Mucosa of rectum (tissue), 2 donors: Measurements from ENCODE around the gene NETO2.
"Not testable (repeated sequence)": the region's sequence is repeated elsewhere in the genome, so short reads cannot be mapped to it uniquely, and the experiment has no call there.

Source experiments
- H3K27ac ChIP-seq, 2 donors: one replicate each; pipeline ENCODE4 v1.7.0; 2013; ENCODE audit warnings: inconsistent platforms in 2 of 2, low read depth in 2 of 2, low read length in 2 of 2
- H3K27me3 ChIP-seq, 2 donors: one replicate each; pipeline ENCODE4 v1.7.0; 2013; ENCODE audit warnings: low read length in 2 of 2; ENCODE audit not compliant: control insufficient read depth in 2 of 2, insufficient read depth in 2 of 2
- H3K36me3 ChIP-seq, 2 donors: one replicate each; pipeline ENCODE4 v1.7.0; 2013; ENCODE audit warnings: low read length in 2 of 2; ENCODE audit not compliant: control insufficient read depth in 2 of 2, insufficient read depth in 2 of 2
- H3K4me1 ChIP-seq, 2 donors: one replicate each; pipeline ENCODE4 v1.7.0; 2013; ENCODE audit warnings: low read length in 2 of 2, mild to moderate bottlenecking in 1 of 2; ENCODE audit not compliant: control insufficient read depth in 2 of 2, insufficient read depth in 2 of 2
- H3K4me3 ChIP-seq, 2 donors: one replicate each; pipeline ENCODE4 v1.7.0; 2013; ENCODE audit warnings: low read length in 2 of 2
- H3K9ac ChIP-seq, 2 donors: one replicate each; pipeline ENCODE4 v1.7.0; 2013; ENCODE audit warnings: low read length in 2 of 2, low read depth in 1 of 2, mild to moderate bottlenecking in 1 of 2
- H3K9me3 ChIP-seq, 2 donors: one replicate each; pipeline ENCODE4 v1.7.0; 2013; ENCODE audit warnings: low read length in 2 of 2; ENCODE audit not compliant: control insufficient read depth in 2 of 2
- donor health status: healthy.
- donor health status: Normal muscosa, but diverticular disease.

The NETO2 gene

DNA sequence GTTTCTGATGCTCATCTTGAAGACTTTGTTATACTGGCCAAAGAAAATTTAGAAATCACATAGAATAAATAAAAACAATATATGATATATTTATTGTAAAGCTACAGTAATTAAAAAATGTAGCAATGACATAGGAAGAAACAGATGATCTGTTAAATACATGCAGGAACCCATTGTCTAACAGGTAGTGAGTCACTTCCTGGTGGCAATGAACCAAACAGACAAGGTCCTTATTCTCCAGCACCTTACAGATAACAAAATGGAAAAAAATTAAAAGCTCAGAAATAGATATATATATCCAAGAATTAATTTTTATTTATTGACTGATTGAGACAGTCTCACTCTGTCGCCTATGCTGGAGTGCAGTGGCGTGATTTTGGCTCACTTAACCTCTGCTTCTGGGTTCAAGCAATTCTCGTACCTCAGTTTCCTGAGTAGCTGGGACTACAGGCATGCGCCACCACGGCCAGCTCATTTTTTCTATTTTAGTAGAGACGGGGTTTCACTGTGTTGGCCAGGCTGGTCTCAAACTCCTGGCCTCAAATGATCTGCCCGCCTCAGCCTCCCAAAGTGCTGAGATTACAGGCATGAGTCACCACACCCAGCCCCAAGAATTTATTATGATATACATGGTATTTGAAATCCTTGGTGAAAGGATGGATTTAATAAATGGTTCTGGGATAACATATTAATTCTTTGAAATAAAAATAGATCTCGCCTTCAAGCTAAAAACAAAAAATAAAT, 7.5 kb downstream of the NETO2 start:
- Histone ChIP-seq H3K9me3 (no peaks in the 10 kb centered on the region), H3K4me3 (no peak overlapping the region), H3K27ac (no peak overlapping the region), H3K4me1 (peaks cover 0 to 5% of the 10 kb centered on the region in 2 donors), H3K27me3 (no peaks in the 10 kb centered on the region), H3K36me3 (no peaks in the 10 kb centered on the region), H3K9ac (no peak overlapping the region)

GRCh38 chr16:47134550-47134949, 9.2 kb downstream of the NETO2 start:
- no peaks in the 10 kb centered on the region for H3K36me3 ChIP-seq
- H3K27ac ChIP-seq: no peak overlapping the region
- no peaks in the 10 kb centered on the region for H3K27me3 ChIP-seq
- no peak overlapping the region for H3K9ac ChIP-seq
- H3K4me1 ChIP-seq: peaks cover 2 to 5% of the 10 kb centered on the region in 2 donors
- H3K9me3 ChIP-seq: no peaks in the 10 kb centered on the region
- H3K4me3 ChIP-seq: no peak overlapping the region

DNA sequence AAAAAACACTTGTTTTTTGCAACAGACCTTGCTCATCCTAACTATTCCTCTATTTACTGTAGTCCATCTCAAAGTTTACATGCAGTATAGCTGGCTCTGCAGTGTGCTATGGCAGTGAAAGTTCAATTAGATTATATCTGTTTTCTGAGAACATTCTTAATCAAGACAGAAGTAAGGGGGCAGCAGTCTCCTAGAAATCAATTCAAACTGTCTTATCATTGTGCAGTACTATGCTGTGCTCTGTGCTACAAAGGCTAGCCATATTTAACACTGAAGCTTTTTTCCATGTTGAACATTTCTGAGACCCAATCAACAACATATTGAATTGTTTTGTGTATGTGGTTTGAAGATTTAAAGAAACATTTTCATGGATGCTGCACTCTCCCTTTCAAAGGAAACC, 11.4 kb downstream of the NETO2 start:
- no peak overlapping the region for H3K4me3 ChIP-seq
- peaks cover 2 to 5% of the 10 kb centered on the region in 2 donors for H3K4me1 ChIP-seq
- H3K27ac ChIP-seq: no peak overlapping the region
- H3K9me3 ChIP-seq: no peaks in the 10 kb centered on the region
- no peaks in the 10 kb centered on the region for H3K27me3 ChIP-seq
- no peaks in the 10 kb centered on the region for H3K36me3 ChIP-seq
- H3K9ac ChIP-seq: no peak overlapping the region

- H3K9me3 ChIP-seq: no peaks in the 10 kb centered on the region
- no peak overlapping the region for H3K27ac ChIP-seq
- H3K4me1 ChIP-seq: peaks cover 0 to 2% of the 10 kb centered on the region in 2 donors
- no peaks in the 10 kb centered on the region for H3K36me3 ChIP-seq
- no peak overlapping the region for H3K9ac ChIP-seq
- H3K27me3 ChIP-seq: no peaks in the 10 kb centered on the region
- no peak overlapping the region for H3K4me3 ChIP-seq
Measured at GRCh38 chr16:47129755-47130435, 13.8 kb downstream of the NETO2 start.

DNA sequence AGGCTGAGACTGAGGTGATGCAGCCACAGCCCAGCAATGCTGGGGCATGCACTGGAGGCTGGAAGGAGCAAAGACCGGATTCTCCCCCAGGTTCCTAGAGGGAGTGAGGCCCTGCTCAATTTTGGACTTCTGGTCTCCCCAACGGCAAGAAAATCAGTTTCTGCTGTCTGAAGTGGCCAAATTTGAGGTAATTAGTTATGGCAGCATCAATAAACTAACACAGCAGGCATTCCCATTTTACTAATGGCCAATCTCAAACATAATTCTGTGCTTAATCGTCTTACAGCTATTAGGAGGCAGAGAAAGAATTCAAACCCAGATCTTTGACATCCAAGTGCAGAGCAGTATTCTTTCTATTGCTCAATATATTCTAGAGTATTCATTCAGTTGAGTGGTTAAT, 16.2 kb downstream of the NETO2 start:
- Histone ChIP-seq H3K36me3 (no peaks in the 10 kb centered on the region), H3K4me1 (peaks cover 0 to 2% of the 10 kb centered on the region in 2 donors), H3K9ac (no peak overlapping the region), H3K27ac (no peak overlapping the region), H3K27me3 (no peaks in the 10 kb centered on the region), H3K9me3 (no peaks in the 10 kb centered on the region), H3K4me3 (no peak overlapping the region)

- H3K27ac ChIP-seq: no peak overlapping the region
- no peak overlapping the region for H3K9ac ChIP-seq
- H3K27me3 ChIP-seq: no peaks in the 10 kb centered on the region
- H3K9me3 ChIP-seq: no peaks in the 10 kb centered on the region
- no peak overlapping the region for H3K4me3 ChIP-seq
- H3K36me3 ChIP-seq: no peaks in the 10 kb centered on the region
- peaks cover 0 to 2% of the 10 kb centered on the region in 2 donors for H3K4me1 ChIP-seq
Measured at GRCh38 chr16:47125757-47126156, 18.0 kb downstream of the NETO2 start.

DNA sequence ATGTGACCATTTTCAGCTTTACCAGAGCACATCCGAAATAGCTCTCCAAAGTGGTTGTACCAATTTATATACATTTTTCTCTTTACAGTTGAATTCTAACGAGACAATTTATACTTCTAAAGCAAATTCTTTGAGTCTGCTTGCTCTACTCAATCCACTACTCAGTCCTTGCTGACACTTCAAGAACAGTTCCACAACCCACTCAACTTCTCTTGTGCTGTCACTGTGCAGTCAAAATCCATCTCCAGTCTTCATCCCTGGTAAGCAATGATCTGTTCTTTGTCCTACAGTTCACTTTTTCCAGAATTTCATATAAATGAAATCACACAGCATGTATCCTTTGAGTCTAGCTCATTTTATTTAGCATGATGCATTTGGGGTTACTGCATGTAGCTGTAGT, 30.6 kb downstream of the NETO2 start:
- Histone ChIP-seq H3K27me3 (no peaks in the 10 kb centered on the region), H3K4me1 (no peaks in the 10 kb centered on the region), H3K9me3 (no peaks in the 10 kb centered on the region), H3K27ac (no peak overlapping the region), H3K9ac (no peak overlapping the region), H3K4me3 (no peak overlapping the region), H3K36me3 (no peaks in the 10 kb centered on the region)

DNA sequence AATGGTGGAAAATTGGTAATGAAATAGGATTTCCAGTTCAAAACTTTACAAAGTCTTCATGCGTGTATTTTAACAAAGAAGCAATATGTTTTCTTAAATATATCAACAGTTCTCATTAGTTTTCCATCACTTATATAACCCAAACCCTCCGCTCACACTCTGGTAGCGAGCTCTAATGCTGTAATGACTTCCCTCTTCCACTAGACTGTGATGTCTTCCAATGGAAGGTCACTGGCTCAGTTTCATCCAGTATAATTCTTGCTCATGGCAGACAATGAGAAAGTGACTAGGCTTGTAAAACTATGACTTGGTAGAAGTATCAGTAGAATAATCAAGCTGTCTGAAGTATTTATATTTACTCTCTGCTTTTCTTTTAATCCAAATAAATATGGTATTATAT, 32.8 kb downstream of the NETO2 start:
- Histone ChIP-seq H3K4me1 (no peaks in the 10 kb centered on the region), H3K9me3 (no peaks in the 10 kb centered on the region), H3K27me3 (no peaks in the 10 kb centered on the region), H3K9ac (no peak overlapping the region), H3K4me3 (no peak overlapping the region), H3K36me3 (no peaks in the 10 kb centered on the region), H3K27ac (no peak overlapping the region)

- no peaks in the 10 kb centered on the region for H3K4me1 ChIP-seq
- H3K9me3 ChIP-seq: no peaks in the 10 kb centered on the region
- H3K27me3 ChIP-seq: no peaks in the 10 kb centered on the region
- H3K9ac ChIP-seq: no peak overlapping the region
- H3K36me3 ChIP-seq: no peaks in the 10 kb centered on the region
- no peak overlapping the region for H3K4me3 ChIP-seq
- H3K27ac ChIP-seq: no peak overlapping the region
Measured at GRCh38 chr16:47109361-47109760, 34.4 kb downstream of the NETO2 start.

GRCh38 chr16:47102921-47103320, 40.8 kb downstream of the NETO2 start:
- H3K36me3 ChIP-seq, H3K4me1 ChIP-seq, H3K4me3 ChIP-seq, H3K9me3 ChIP-seq, H3K27me3 ChIP-seq, H3K27ac ChIP-seq, H3K9ac ChIP-seq: not testable (repeated sequence)
